SK-N-SH treated with all-trans-retinoic acid at 6 μM for 48 hours (cell line): ENCODE data around the gene SLC12A2.
A peak's percentile ranks its signal among the peaks of the same experiment; 100 is the strongest.

ENCODE experiments used
- ATAC-seq: fragments of 200-7000 bp; cut with Tn5 transposase; 3 replicates; pipeline ENCODE4 v1.9.1; 2020; ENCODE audit warnings: mild to moderate bottlenecking, moderate library complexity
- ARNTL ChIP-seq: fragments of 450-650 bp; formaldehyde crosslinking; IDR thresholded peaks from 2 replicates; pipeline ENCODE4 v1.5.0; 2020; ENCODE audit warnings: low read depth, mild to moderate bottlenecking, moderate library complexity, borderline replicate concordance
- CSDC2 ChIP-seq: fragments of 250-450 bp; sonication (Bioruptor Pico); IDR thresholded peaks from 2 replicates; pipeline ENCODE4 v1.5.0; 2020; ENCODE audit warnings: mild to moderate bottlenecking, moderate library complexity
- CSRNP3 ChIP-seq: fragments of 250-450 bp; sonication (Bioruptor Pico); IDR thresholded peaks from 2 replicates; pipeline ENCODE4 v1.5.1; 2021; ENCODE audit warnings: mild to moderate bottlenecking, moderate library complexity
- ESRRG ChIP-seq: fragments of 250-450 bp; sonication (Bioruptor Pico); IDR thresholded peaks from 2 replicates; pipeline ENCODE4 v1.6.1; 2021; ENCODE audit warnings: mild to moderate bottlenecking
- GLIS3 ChIP-seq: fragments of 250-450 bp; sonication (Bioruptor Pico); IDR thresholded peaks from 2 replicates; pipeline ENCODE4 v1.5.0; 2020; ENCODE audit warnings: mild to moderate bottlenecking, moderate library complexity
- ISL1 ChIP-seq: fragments of 250-450 bp; sonication (Bioruptor Pico); IDR thresholded peaks from 2 replicates; pipeline ENCODE4 v2.1.2; 2022; ENCODE audit warnings: mild to moderate bottlenecking, moderate library complexity
- OSR1 ChIP-seq: fragments of 250-450 bp; sonication (Bioruptor Pico); IDR thresholded peaks from 2 replicates; pipeline ENCODE4 v1.8.0; 2022; ENCODE audit warnings: moderate library complexity, mild to moderate bottlenecking, inconsistent platforms
- PATZ1 ChIP-seq: fragments of 250-450 bp; sonication (Bioruptor Pico); IDR thresholded peaks from 2 replicates; pipeline ENCODE4 v1.8.0; 2020; ENCODE audit warnings: mild to moderate bottlenecking, moderate library complexity, borderline replicate concordance
- POU6F1 ChIP-seq: fragments of 250-450 bp; sonication (Bioruptor Pico); IDR thresholded peaks from 2 replicates; pipeline ENCODE4 v1.8.0; 2021; ENCODE audit warnings: low read depth, mild to moderate bottlenecking, moderate library complexity, borderline replicate concordance
- PPARA ChIP-seq: fragments of 250-450 bp; sonication (Bioruptor Pico); IDR thresholded peaks from 2 replicates; pipeline ENCODE4 v1.5.0; 2020; ENCODE audit warnings: mild to moderate bottlenecking, borderline replicate concordance
- RARB ChIP-seq: fragments of 250-450 bp; sonication (Bioruptor Pico); IDR thresholded peaks from 2 replicates; pipeline ENCODE4 v1.8.0; 2021; ENCODE audit warnings: mild to moderate bottlenecking, moderate library complexity
- SNAI2 ChIP-seq: fragments of 250-450 bp; sonication (Bioruptor Pico); IDR thresholded peaks from 2 replicates; pipeline ENCODE4 v1.5.0; 2020; ENCODE audit warnings: mild to moderate bottlenecking, moderate library complexity
- TCF4 ChIP-seq: fragments of 250-450 bp; sonication (Bioruptor Pico); IDR thresholded peaks from 2 replicates; pipeline ENCODE4 v1.8.0; 2021; ENCODE audit warnings: mild to moderate bottlenecking, moderate library complexity, borderline replicate concordance
- TOX ChIP-seq: fragments of 250-450 bp; sonication (Bioruptor Pico); IDR thresholded peaks from 2 replicates; pipeline ENCODE4 v1.8.0; 2021; ENCODE audit warnings: mild to moderate bottlenecking, moderate library complexity, borderline replicate concordance
- ZC3H10 ChIP-seq: fragments of 250-450 bp; sonication (Bioruptor Pico); IDR thresholded peaks from 2 replicates; pipeline ENCODE4 v1.5.1; 2021; ENCODE audit warnings: mild to moderate bottlenecking, moderate library complexity
- ZFP30 ChIP-seq: fragments of 450-650 bp; formaldehyde crosslinking; IDR thresholded peaks from 2 replicates; pipeline ENCODE4 v1.5.0; 2022; ENCODE audit warnings: mild to moderate bottlenecking, moderate library complexity
- ZNF565 ChIP-seq: fragments of 450-650 bp; formaldehyde crosslinking; conservative IDR thresholded peaks from 2 replicates; pipeline ENCODE4 v1.5.0; 2020; ENCODE audit warnings: low read depth, mild to moderate bottlenecking, moderate library complexity
- ZNF70 ChIP-seq: fragments of 450-650 bp; formaldehyde crosslinking; IDR thresholded peaks from 2 replicates; pipeline ENCODE4 v1.5.0; 2020; ENCODE audit warnings: mild to moderate bottlenecking, moderate library complexity
- ZNF8 ChIP-seq: fragments of 450-650 bp; formaldehyde crosslinking; IDR thresholded peaks from 2 replicates; pipeline ENCODE4 v1.5.0; 2020; ENCODE audit warnings: mild to moderate bottlenecking, moderate library complexity
- TF ChIP-seq, protein P1 (sequence below): fragments of 250-450 bp; sonication (Bioruptor Pico); IDR thresholded peaks from 2 replicates; pipeline ENCODE4 v1.5.0; 2020; ENCODE audit warnings: mild to moderate bottlenecking, moderate library complexity

SLC12A2 gene

GRCh38 chr5:128234928-128235641 is 151.5 kb downstream of the SLC12A2 start:
- TF ChIP-seq OSR1: no peak
- TF ChIP-seq, protein P1, sequence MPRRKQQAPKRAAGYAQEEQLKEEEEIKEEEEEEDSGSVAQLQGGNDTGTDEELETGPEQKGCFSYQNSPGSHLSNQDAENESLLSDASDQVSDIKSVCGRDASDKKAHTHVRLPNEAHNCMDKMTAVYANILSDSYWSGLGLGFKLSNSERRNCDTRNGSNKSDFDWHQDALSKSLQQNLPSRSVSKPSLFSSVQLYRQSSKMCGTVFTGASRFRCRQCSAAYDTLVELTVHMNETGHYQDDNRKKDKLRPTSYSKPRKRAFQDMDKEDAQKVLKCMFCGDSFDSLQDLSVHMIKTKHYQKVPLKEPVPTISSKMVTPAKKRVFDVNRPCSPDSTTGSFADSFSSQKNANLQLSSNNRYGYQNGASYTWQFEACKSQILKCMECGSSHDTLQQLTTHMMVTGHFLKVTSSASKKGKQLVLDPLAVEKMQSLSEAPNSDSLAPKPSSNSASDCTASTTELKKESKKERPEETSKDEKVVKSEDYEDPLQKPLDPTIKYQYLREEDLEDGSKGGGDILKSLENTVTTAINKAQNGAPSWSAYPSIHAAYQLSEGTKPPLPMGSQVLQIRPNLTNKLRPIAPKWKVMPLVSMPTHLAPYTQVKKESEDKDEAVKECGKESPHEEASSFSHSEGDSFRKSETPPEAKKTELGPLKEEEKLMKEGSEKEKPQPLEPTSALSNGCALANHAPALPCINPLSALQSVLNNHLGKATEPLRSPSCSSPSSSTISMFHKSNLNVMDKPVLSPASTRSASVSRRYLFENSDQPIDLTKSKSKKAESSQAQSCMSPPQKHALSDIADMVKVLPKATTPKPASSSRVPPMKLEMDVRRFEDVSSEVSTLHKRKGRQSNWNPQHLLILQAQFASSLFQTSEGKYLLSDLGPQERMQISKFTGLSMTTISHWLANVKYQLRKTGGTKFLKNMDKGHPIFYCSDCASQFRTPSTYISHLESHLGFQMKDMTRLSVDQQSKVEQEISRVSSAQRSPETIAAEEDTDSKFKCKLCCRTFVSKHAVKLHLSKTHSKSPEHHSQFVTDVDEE: no peak
- TF ChIP-seq SNAI2 (CRISPR knock-in tag): no peak
- TF ChIP-seq PATZ1 (CRISPR knock-in tag): no peak
- no peak for TF ChIP-seq ESRRG (CRISPR knock-in tag)
- TF ChIP-seq TCF4 (CRISPR knock-in tag): no peak
- no peak for TF ChIP-seq ARNTL (CRISPR knock-in tag)
- TF ChIP-seq ZNF8 (CRISPR knock-in tag): no peak
- no peak for TF ChIP-seq PPARA
- no peak for TF ChIP-seq ZC3H10 (CRISPR knock-in tag)
- TF ChIP-seq ISL1 (CRISPR knock-in tag): no peak
- no peak for TF ChIP-seq POU6F1 (CRISPR knock-in tag)
- TF ChIP-seq CSDC2 (CRISPR knock-in tag): no peak
- TF ChIP-seq TOX (CRISPR knock-in tag): no peak
- TF ChIP-seq CSRNP3 (CRISPR knock-in tag): no peak
- TF ChIP-seq GLIS3 (CRISPR knock-in tag): no peak
- ATAC-seq: no peak

GRCh38 chr5:128236334-128236733 is 152.8 kb downstream of the SLC12A2 start:
- no peak for TF ChIP-seq ESRRG (CRISPR knock-in tag)
- no peak for TF ChIP-seq SNAI2 (CRISPR knock-in tag)

DNA sequence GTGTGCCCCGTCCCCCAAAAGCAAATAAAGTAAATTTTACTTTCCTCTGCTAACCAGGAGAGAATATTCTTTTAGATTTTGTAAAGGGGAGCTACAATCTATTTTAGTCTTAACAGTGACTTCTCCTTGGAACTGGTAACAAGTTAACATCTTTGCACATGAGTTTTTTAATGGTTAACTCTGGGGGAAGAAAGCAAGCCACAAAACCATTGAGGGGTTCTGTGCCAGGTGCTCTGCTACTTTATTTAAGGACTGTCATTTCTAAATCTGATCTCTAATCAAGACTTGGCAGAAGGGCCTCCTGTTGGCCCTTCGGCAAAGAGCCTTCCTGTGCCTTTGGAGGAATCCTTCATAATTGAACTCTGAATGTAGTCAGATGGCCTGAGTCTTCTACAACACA is 153.4 kb downstream of the SLC12A2 start:
- peak; percentile 50 for ATAC-seq
- TF ChIP-seq ESRRG (CRISPR knock-in tag) (no peak), OSR1 (no peak), GLIS3 (CRISPR knock-in tag) (no peak), ZNF565 (CRISPR knock-in tag) (no peak), ZNF8 (CRISPR knock-in tag) (no peak), TOX (CRISPR knock-in tag) (no peak), ZNF70 (CRISPR knock-in tag) (no peak), SNAI2 (CRISPR knock-in tag) (no peak), ZC3H10 (CRISPR knock-in tag) (no peak), TCF4 (CRISPR knock-in tag) (no peak), ZFP30 (CRISPR knock-in tag) (no peak), CSDC2 (CRISPR knock-in tag) (no peak), CSRNP3 (CRISPR knock-in tag) (no peak), RARB (CRISPR knock-in tag) (no peak), ISL1 (CRISPR knock-in tag) (no peak), POU6F1 (CRISPR knock-in tag) (no peak)
- TF ChIP-seq, protein P1: no peak

More at GRCh38 chr5:128236334-128236733, 152.8 kb downstream of the SLC12A2 start:
- ATAC-seq: no peak
